ENCODE results near the gene VMAC. TPM values are rescaled to one million over a fixed set of nuclear protein-coding genes. Genes with fewer than 3 reads are reported as not detected.

The VMAC gene
- total and polyA plus RNA-seq, 2 of the 13 experiments (the other 11 are each of a cell fraction or from before 2014, with no cell fraction given): 2.4 TPM

GRCh38 chr19:5908773-5909442, 4.2 kb downstream of the VMAC start (continued):
- TF ChIP-seq HNF1B (CRISPR knock-in tag; IDR thresholded peaks at IDR 0.05): no peak
- TF ChIP-seq ZNF274 (CRISPR knock-in tag; IDR thresholded peaks at IDR 0.05): 0 out of 2 replicates have a peak, but pooled peaks have one; percentile 22
- no peak for TF ChIP-seq HOXA5 (CRISPR knock-in tag; IDR thresholded peaks at IDR 0.05)
- no peak; the same call in 1 of the 2 replicates for TF ChIP-seq RFX5 (IDR thresholded peaks at IDR 0.05; ENCODE audit: low read depth, low read length)
- 0 out of 2 replicates have a peak, but pooled peaks have one; percentile 36 for TF ChIP-seq MEIS1 (CRISPR knock-in tag; IDR thresholded peaks at IDR 0.05; ENCODE audit: borderline replicate concordance)
- TF ChIP-seq, protein P1, sequence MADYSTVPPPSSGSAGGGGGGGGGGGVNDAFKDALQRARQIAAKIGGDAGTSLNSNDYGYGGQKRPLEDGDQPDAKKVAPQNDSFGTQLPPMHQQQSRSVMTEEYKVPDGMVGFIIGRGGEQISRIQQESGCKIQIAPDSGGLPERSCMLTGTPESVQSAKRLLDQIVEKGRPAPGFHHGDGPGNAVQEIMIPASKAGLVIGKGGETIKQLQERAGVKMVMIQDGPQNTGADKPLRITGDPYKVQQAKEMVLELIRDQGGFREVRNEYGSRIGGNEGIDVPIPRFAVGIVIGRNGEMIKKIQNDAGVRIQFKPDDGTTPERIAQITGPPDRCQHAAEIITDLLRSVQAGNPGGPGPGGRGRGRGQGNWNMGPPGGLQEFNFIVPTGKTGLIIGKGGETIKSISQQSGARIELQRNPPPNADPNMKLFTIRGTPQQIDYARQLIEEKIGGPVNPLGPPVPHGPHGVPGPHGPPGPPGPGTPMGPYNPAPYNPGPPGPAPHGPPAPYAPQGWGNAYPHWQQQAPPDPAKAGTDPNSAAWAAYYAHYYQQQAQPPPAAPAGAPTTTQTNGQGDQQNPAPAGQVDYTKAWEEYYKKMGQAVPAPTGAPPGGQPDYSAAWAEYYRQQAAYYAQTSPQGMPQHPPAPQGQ (CRISPR knock-in tag; IDR thresholded peaks at IDR 0.05; ENCODE audit: borderline replicate concordance): no peak
- TF ChIP-seq, protein P2, sequence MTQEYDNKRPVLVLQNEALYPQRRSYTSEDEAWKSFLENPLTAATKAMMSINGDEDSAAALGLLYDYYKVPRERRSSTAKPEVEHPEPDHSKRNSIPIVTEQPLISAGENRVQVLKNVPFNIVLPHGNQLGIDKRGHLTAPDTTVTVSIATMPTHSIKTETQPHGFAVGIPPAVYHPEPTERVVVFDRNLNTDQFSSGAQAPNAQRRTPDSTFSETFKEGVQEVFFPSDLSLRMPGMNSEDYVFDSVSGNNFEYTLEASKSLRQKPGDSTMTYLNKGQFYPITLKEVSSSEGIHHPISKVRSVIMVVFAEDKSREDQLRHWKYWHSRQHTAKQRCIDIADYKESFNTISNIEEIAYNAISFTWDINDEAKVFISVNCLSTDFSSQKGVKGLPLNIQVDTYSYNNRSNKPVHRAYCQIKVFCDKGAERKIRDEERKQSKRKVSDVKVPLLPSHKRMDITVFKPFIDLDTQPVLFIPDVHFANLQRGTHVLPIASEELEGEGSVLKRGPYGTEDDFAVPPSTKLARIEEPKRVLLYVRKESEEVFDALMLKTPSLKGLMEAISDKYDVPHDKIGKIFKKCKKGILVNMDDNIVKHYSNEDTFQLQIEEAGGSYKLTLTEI (CRISPR knock-in tag; conservative IDR thresholded peaks at IDR 0.05): no peak
- TF ChIP-seq BCL3 (CRISPR knock-in tag; IDR thresholded peaks at IDR 0.05): no peak
- peak; percentile 44; the same call in 1 of the 2 replicates for TF ChIP-seq HDAC2 (CRISPR knock-in tag; IDR thresholded peaks at IDR 0.05)
- TF ChIP-seq THAP7 (CRISPR knock-in tag; IDR thresholded peaks at IDR 0.05): no peak
- no peak for TF ChIP-seq ZNF7 (CRISPR knock-in tag; IDR thresholded peaks at IDR 0.05)
- TF ChIP-seq NFRKB (IDR thresholded peaks at IDR 0.05): no peak
- TF ChIP-seq ZNF558 (CRISPR knock-in tag; IDR thresholded peaks at IDR 0.05; ENCODE audit: borderline replicate concordance): no peak
- no peak for TF ChIP-seq ATF6 (CRISPR knock-in tag; conservative IDR thresholded peaks at IDR 0.05)
- no peak for TF ChIP-seq GABPA (IDR thresholded peaks at IDR 0.05; ENCODE audit: low read depth, low read length)
- no peak for TF ChIP-seq GABPA (CRISPR knock-in tag; IDR thresholded peaks at IDR 0.05; ENCODE audit: low read depth)
- TF ChIP-seq POLR2AphosphoS2 (IDR thresholded peaks at IDR 0.05; ENCODE audit: low read depth, low read length): no peak
- no peak for TF ChIP-seq ZFP37 (CRISPR knock-in tag; IDR thresholded peaks at IDR 0.05; ENCODE audit: borderline replicate concordance)
- peak; percentile 94 for TF ChIP-seq ZBTB37 (CRISPR knock-in tag; IDR thresholded peaks at IDR 0.05)
